Naive thymus-derived CD4-positive, alpha-beta T cell (primary cell): ENCODE measurements around the gene LPP. TPM values are rescaled to one million over a fixed set of nuclear protein-coding genes. Genes with fewer than 3 reads are reported as not detected.

Experiments used
- ATAC-seq: fragments of 150-1000 bp; cut with Tn5 transposase; 2 replicates; pipeline ENCODE4 v1.10.0; 2021; ENCODE audit warnings: mild to moderate bottlenecking, moderate library complexity
- CTCF ChIA-PET: fragments of 350-600 bp; sonication (Branson Sonifier 250); formaldehyde crosslinking; loops from one replicate; lab custom pipeline; 2021; ENCODE audit warnings: antibody characterized with exemption; lab: Charles Lee
- POLR2A ChIA-PET: fragments of 350-600 bp; sonication (Branson Sonifier 250); formaldehyde crosslinking; loops from one replicate; lab custom pipeline; 2021; ENCODE audit warnings: antibody characterized with exemption, inconsistent platforms; lab: Charles Lee
- DNase-seq, 9 donors: peaks; one replicate each; pipeline versions ENCODE4 v3.0.0 to v3.0.0-alpha.2; 2020 to 2022; ENCODE audit warnings: mixed read lengths in 1 of 9
- H3K27ac ChIP-seq: one replicate; pipeline ENCODE4 v1.7.0; 2013; ENCODE audit warnings: mild to moderate bottlenecking, low read depth, low read length, moderate library complexity
- H3K27me3 ChIP-seq, 2 donors: one replicate each; pipeline ENCODE4 v1.7.0; 2013; ENCODE audit warnings: low read length in 2 of 2, mild to moderate bottlenecking in 2 of 2, moderate library complexity in 2 of 2; ENCODE audit not compliant: control insufficient read depth in 2 of 2, insufficient read depth in 2 of 2
- H3K36me3 ChIP-seq, 3 experiments: 1 replicate in 2 of 3; 2 replicates in 1 of 3; pipeline ENCODE4 v1.7.0; 2013; ENCODE audit warnings: low read length in 3 of 3, mild to moderate bottlenecking in 3 of 3, moderate library complexity in 1 of 3; ENCODE audit not compliant: insufficient read depth in 3 of 3, control insufficient read depth in 2 of 3
- H3K4me1 ChIP-seq, 2 donors: one replicate each; pipeline ENCODE4 v1.7.0; 2013; ENCODE audit warnings: low read length in 2 of 2, mild to moderate bottlenecking in 2 of 2, moderate library complexity in 1 of 2; ENCODE audit not compliant: control insufficient read depth in 2 of 2, insufficient read depth in 2 of 2
- H3K4me3 ChIP-seq: 2 replicates; pipeline ENCODE4 v1.7.0; 2013; ENCODE audit warnings: mild to moderate bottlenecking, low read length
- H3K9me3 ChIP-seq, 3 experiments: 1 replicate in 2 of 3; 2 replicates in 1 of 3; pipeline ENCODE4 v1.7.0; 2013; ENCODE audit warnings: low read length in 3 of 3; ENCODE audit not compliant: control insufficient read depth in 2 of 3
- H3K27ac Mint-ChIP-seq, 9 donors: one replicate each; pipeline ENCODE4 v1.8.0; 2020 to 2022; ENCODE audit warnings: mixed read lengths in 9 of 9, mild to moderate bottlenecking in 8 of 9, moderate library complexity in 5 of 9, inconsistent platforms in 2 of 9
- H3K27me3 Mint-ChIP-seq, 5 donors: one replicate each; pipeline ENCODE4 v1.8.0; 2021 to 2022; ENCODE audit warnings: mixed read lengths in 5 of 5, mild to moderate bottlenecking in 1 of 5
- H3K36me3 Mint-ChIP-seq, 5 donors: one replicate each; pipeline ENCODE4 v1.8.0; 2020 to 2022; ENCODE audit warnings: mixed read lengths in 5 of 5, mild to moderate bottlenecking in 3 of 5, inconsistent platforms in 1 of 5
- H3K4me1 Mint-ChIP-seq, 7 donors: one replicate each; pipeline ENCODE4 v1.8.0; 2020 to 2022; ENCODE audit warnings: mixed read lengths in 7 of 7, mild to moderate bottlenecking in 3 of 7, inconsistent platforms in 1 of 7
- H3K4me3 Mint-ChIP-seq, 10 donors: one replicate each; pipeline ENCODE4 v1.8.0; 2020 to 2022; ENCODE audit warnings: mild to moderate bottlenecking in 10 of 10, mixed read lengths in 10 of 10, moderate library complexity in 6 of 10, inconsistent platforms in 2 of 10
- H3K9me3 Mint-ChIP-seq, 11 donors: one replicate each; pipeline ENCODE4 v1.8.0; 2020 to 2022; ENCODE audit warnings: mixed read lengths in 11 of 11, mild to moderate bottlenecking in 4 of 11, inconsistent platforms in 1 of 11, moderate library complexity in 1 of 11
- intact Hi-C, 2 donors: fragments of 100-400 bp; cut with micrococcal nuclease; formaldehyde crosslinking; loops; one replicate each; pipeline ENCODE4 v1.15.1; 2023
- polyA plus RNA-seq, 2 donors: library from polyadenylated mRNA; unstranded; fragments of 300-500 nt; fragmentation: Illumina TruSeq; gene quantifications; one replicate each; pipeline ENCODE4 v1.2.3, GENCODE V29; 2021
- total RNA-seq, 6 experiments: library from RNA in 5 of 6; stranded (reverse) in 5 of 6; gene quantifications; 1 replicate in 5 of 6; 2 replicates in 1 of 6; pipeline ENCODE4 v1.2.3 and lab custom pipeline; 2021 to 2026

Gene LPP
- total and polyA plus RNA-seq, 7 experiments from 2014 or later = 10.3 to 95.2 (median 19.5) TPM

DNA sequence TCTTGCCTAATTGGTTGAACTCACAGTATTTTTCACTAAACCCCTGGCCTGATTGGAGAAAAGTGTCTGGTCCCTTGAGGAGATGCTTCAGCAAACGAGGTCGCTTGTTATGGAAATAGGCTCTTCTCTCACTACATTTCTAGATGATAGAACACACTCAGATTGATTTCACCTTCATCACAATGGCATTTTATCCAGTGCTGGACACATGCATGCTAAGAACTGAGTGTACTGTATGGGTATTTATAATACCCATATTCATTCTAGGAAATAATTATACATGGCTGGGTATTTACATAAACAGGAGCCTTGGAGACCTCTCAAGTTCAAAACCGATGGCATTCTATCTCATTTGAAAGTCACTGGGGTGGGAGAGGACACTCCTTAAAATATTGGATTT, 444.9 kb downstream of the LPP start:
- ATAC-seq (no peak), DNase-seq (no peak)
- Mint-ChIP-seq H3K9me3 (no peaks in the 10 kb centered on the region), H3K27me3 (no peaks in the 10 kb centered on the region), H3K4me1 (no peaks in the 10 kb centered on the region), H3K36me3 (peaks cover 0 to 14% (median 2%) of the 10 kb centered on the region in 5 donors), H3K27ac (no peak overlapping the region), H3K4me3 (no peak overlapping the region)
- H3K9me3 ChIP-seq = no peaks in the 10 kb centered on the region
- H3K27me3 ChIP-seq = no peaks in the 10 kb centered on the region
- intact Hi-C loops = loop anchor here in 1 of 2 donors (5.0 kb wide), 1 partner anchor 537 kb away; no protein-coding TSS in a partner anchor
- POLR2A ChIA-PET = no interaction called here
- CTCF ChIA-PET = no interaction called here
- H3K4me1 ChIP-seq = no peaks in the 10 kb centered on the region
- no peak overlapping the region for H3K4me3 ChIP-seq
- H3K36me3 ChIP-seq = no peaks in the 10 kb centered on the region
- H3K27ac ChIP-seq = no peak overlapping the region

DNA sequence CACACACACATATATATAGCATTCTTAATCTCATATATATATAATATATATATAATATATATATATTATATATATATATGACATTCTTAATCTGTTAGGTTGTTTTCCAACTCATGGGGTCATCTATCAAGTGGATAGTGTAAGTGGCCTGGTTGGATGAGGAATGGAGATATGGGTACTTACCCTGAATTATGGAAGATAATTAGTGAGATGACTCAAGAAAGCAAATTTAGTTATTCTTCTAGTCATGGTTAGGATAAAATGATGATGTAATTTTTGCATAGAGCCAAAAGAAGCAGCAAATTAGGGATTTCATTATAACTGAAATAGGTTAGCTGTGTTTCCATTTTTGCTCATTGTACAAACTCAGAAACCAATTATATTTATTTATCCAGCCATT, 448.2 kb downstream of the LPP start:
- no peaks in the 10 kb centered on the region for H3K27me3 Mint-ChIP-seq
- peaks cover 0 to 1% (median 0%) of the 10 kb centered on the region in 11 donors for H3K9me3 Mint-ChIP-seq
- intact Hi-C loops = no loop called here
- CTCF ChIA-PET = no interaction called here
- Histone ChIP-seq H3K4me1 (no peaks in the 10 kb centered on the region), H3K9me3 (no peaks in the 10 kb centered on the region), H3K27ac (no peak overlapping the region), H3K4me3 (no peak overlapping the region), H3K27me3 (no peaks in the 10 kb centered on the region), H3K36me3 (no peaks in the 10 kb centered on the region)
- POLR2A ChIA-PET = no interaction called here
- no peak overlapping the region for H3K27ac Mint-ChIP-seq
- peaks cover 0 to 14% (median 4%) of the 10 kb centered on the region in 5 donors for H3K36me3 Mint-ChIP-seq
- peaks cover 0 to 5% (median 0%) of the 10 kb centered on the region in 7 donors for H3K4me1 Mint-ChIP-seq
- DNase-seq = no peak
- H3K4me3 Mint-ChIP-seq = no peak overlapping the region
- ATAC-seq = no peak

DNA sequence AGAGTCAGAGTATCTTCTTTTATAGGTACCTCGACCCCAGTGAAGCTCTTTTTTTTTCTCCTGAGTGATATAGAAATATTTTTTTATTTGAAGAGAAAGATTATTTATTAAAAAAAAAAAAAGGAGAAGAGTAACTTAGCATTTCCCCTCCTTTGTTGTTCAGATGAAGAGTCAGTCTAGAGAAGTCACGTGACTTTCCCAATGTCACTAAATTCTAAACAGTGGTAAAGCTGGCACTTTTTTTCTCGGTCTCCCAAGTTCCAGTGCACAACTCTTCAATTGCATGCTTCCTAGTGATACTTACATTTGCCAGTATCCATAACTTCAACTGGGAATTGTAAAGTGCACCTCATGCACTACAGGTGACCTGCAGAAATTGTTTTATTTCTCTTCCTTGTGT, 448.7 kb downstream of the LPP start:
- ATAC-seq = no peak
- H3K4me1 Mint-ChIP-seq = peaks cover 0 to 5% (median 0%) of the 10 kb centered on the region in 7 donors

DNA sequence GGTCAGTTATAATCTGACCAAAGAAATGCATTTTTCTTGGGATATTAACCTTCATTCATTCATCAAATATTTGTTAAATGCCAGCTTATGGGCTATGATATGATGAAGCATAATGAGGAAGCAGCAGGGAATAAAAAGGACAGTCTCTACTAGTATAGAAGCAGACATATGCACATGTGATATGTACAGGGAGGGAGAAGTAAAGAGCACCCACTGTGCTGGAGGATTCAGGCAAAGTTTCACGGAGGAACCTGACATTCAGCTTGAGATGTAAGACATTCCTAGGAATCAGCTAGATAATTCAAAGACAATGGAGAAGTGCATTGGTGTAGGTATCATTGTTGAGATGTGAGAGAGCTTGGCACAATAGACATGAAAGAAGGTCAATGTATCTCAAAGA, 450.7 kb downstream of the LPP start:
- CTCF ChIA-PET = no interaction called here
- no peak for ATAC-seq
- intact Hi-C loops = no loop called here

More for the DNA sequence above, 448.7 kb downstream of the LPP start:
- no peak for DNase-seq
- Mint-ChIP-seq H3K27ac (no peak overlapping the region), H3K36me3 (peaks cover 0 to 14% (median 4%) of the 10 kb centered on the region in 5 donors), H3K9me3 (peaks cover 0 to 1% (median 0%) of the 10 kb centered on the region in 11 donors), H3K27me3 (no peaks in the 10 kb centered on the region), H3K4me3 (no peak overlapping the region)
- H3K27me3 ChIP-seq = no peaks in the 10 kb centered on the region
- H3K9me3 ChIP-seq = no peaks in the 10 kb centered on the region
- H3K4me3 ChIP-seq = no peak overlapping the region
- ChIA-PET POLR2A (no interaction called here), CTCF (no interaction called here)
- intact Hi-C loops = no loop called here
- no peak overlapping the region for H3K27ac ChIP-seq
- H3K4me1 ChIP-seq = no peaks in the 10 kb centered on the region
- H3K36me3 ChIP-seq = no peaks in the 10 kb centered on the region

DNA sequence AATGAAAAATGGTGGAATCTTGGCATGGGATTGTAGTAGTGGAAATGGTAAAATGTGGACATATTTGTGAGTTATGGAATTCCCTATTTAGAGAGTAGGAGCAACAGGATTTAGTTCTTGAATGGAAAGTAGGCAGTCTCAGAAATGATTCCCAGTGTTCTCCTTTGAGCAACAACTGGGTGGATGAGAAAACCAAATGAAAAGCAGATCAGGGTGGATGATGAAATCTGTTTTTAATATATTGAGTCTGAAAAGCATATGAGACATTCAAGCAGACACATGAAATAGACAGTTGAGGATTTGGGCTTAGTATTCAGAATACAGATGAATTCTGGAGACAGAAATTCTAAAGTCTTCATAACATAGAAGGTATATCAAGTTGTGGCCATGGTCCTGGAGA, 451.3 kb downstream of the LPP start:
- peaks cover 0 to 12% (median 0%) of the 10 kb centered on the region in 3 experiments for H3K36me3 ChIP-seq
- no peak overlapping the region for H3K4me3 ChIP-seq
- no peak overlapping the region for H3K27ac ChIP-seq
- Mint-ChIP-seq H3K27ac (no peak overlapping the region), H3K4me3 (no peak overlapping the region), H3K27me3 (no peaks in the 10 kb centered on the region), H3K9me3 (peaks cover 0 to 12% (median 7%) of the 10 kb centered on the region in 11 donors), H3K4me1 (peaks cover 0 to 5% (median 0%) of the 10 kb centered on the region in 7 donors), H3K36me3 (peaks cover 14 to 34% (median 24%) of the 10 kb centered on the region in 5 donors)
- no peaks in the 10 kb centered on the region for H3K9me3 ChIP-seq
- intact Hi-C loops = no loop called here
- ATAC-seq (no peak), DNase-seq (no peak)
- no peaks in the 10 kb centered on the region for H3K4me1 ChIP-seq
- POLR2A ChIA-PET = no interaction called here
- H3K27me3 ChIP-seq = no peaks in the 10 kb centered on the region
- CTCF ChIA-PET = no interaction called here

More for the DNA sequence above, 450.7 kb downstream of the LPP start:
- Mint-ChIP-seq H3K4me1 (peaks cover 0 to 5% (median 0%) of the 10 kb centered on the region in 7 donors), H3K9me3 (peaks cover 0 to 12% (median 7%) of the 10 kb centered on the region in 11 donors), H3K36me3 (peaks cover 14 to 28% (median 18%) of the 10 kb centered on the region in 5 donors), H3K27me3 (no peaks in the 10 kb centered on the region), H3K4me3 (no peak overlapping the region), H3K27ac (peak overlapping the region in 1 of 9 donors; percentile 14)
- H3K4me3 ChIP-seq = no peak overlapping the region
- H3K27me3 ChIP-seq = no peaks in the 10 kb centered on the region
- POLR2A ChIA-PET = no interaction called here
- no peaks in the 10 kb centered on the region for H3K4me1 ChIP-seq
- no peaks in the 10 kb centered on the region for H3K9me3 ChIP-seq
- peaks cover 0 to 7% (median 0%) of the 10 kb centered on the region in 3 experiments for H3K36me3 ChIP-seq
- no peak for DNase-seq
- no peak overlapping the region for H3K27ac ChIP-seq

DNA sequence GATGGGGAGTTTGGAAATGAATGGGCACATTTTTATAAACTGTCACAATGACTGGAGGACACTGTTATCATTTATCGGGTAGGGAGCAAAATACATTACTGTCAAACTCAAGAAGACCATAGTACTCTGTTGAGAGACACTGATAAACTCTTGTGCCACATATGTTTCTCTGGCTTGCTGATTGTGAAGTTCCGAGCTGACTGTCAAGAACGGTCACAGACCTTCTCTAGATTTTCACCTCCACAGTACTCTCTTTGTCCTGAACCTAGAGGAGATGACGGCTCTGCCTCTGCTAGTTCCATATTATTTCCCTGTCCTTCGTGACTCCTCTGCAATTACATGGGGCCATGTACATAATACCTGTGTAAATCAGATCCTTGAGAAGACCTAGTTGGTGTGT, 451.9 kb downstream of the LPP start:
- DNase-seq (no peak), ATAC-seq (no peak)
- H3K9me3 Mint-ChIP-seq = peaks cover 0 to 12% (median 7%) of the 10 kb centered on the region in 11 donors
- Histone ChIP-seq H3K27me3 (no peaks in the 10 kb centered on the region), H3K4me3 (no peak overlapping the region), H3K4me1 (no peaks in the 10 kb centered on the region), H3K9me3 (no peaks in the 10 kb centered on the region), H3K27ac (no peak overlapping the region), H3K36me3 (peaks cover 0 to 12% (median 0%) of the 10 kb centered on the region in 3 experiments)
- CTCF ChIA-PET = interaction anchor here (1.2 kb wide), 1 partner anchor 107 kb away, joined by 4 read pairs; no protein-coding TSS in a partner anchor
- intact Hi-C loops = no loop called here
- H3K4me3 Mint-ChIP-seq = no peak overlapping the region
- no peak overlapping the region for H3K27ac Mint-ChIP-seq
- H3K27me3 Mint-ChIP-seq = no peaks in the 10 kb centered on the region
- H3K36me3 Mint-ChIP-seq = peaks cover 14 to 40% (median 30%) of the 10 kb centered on the region in 5 donors
- POLR2A ChIA-PET = no interaction called here
- H3K4me1 Mint-ChIP-seq = peaks cover 0 to 5% (median 0%) of the 10 kb centered on the region in 7 donors

DNA sequence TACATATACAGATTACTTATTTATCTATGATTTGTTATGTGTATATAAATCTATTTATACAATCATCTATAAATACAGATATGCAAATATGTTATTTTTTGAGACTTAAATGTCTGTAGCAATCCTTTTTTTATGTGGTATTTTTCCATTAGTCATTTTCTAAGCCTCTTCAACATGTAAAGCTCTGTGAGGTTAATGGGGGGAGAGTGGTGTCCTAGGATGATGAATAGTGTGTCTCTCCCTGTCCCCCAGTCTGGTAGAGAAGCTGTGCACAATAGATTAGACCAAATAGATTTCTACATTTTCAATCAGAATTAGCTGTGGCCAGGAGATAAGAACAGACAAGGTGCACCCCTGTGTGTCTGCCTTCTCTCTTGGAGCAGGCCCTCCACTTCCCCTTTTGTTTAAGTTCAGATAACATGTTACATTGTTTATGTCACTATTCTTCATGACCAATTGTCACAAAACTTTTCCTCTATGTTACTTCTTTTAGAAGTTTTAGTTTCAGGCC, 453.9 kb downstream of the LPP start:
- H3K9me3 ChIP-seq = no peaks in the 10 kb centered on the region
- H3K4me3 ChIP-seq = no peak overlapping the region
- DNase-seq = no peak
- H3K9me3 Mint-ChIP-seq = peaks cover 0 to 12% (median 7%) of the 10 kb centered on the region in 11 donors
- H3K4me1 ChIP-seq = no peaks in the 10 kb centered on the region
- H3K27me3 Mint-ChIP-seq = no peaks in the 10 kb centered on the region
- peaks cover 0 to 9% (median 0%) of the 10 kb centered on the region in 7 donors for H3K4me1 Mint-ChIP-seq
- H3K27me3 ChIP-seq = no peaks in the 10 kb centered on the region
- H3K4me3 Mint-ChIP-seq = no peak overlapping the region
- H3K27ac Mint-ChIP-seq = no peak overlapping the region
- no peak overlapping the region for H3K27ac ChIP-seq
- H3K36me3 ChIP-seq = peaks cover 0 to 12% (median 0%) of the 10 kb centered on the region in 3 experiments
- H3K36me3 Mint-ChIP-seq = peaks cover 14 to 47% (median 36%) of the 10 kb centered on the region in 5 donors
- intact Hi-C loops = no loop called here
- ATAC-seq = peak; percentile 24
- CTCF ChIA-PET = no interaction called here
- POLR2A ChIA-PET = no interaction called here
